HG02973 (cell line): ENCODE measurements around the gene DPP6.

Experiments used
- ATAC-seq: cut with Tn5 transposase; IDR thresholded peaks from one replicate; pipeline ENCODE4 v1.9.1; 2021; ENCODE audit warnings: moderate library complexity; ENCODE audit not compliant: unreplicated experiment

Gene DPP6

GRCh38 chr7:154746571-154747360 is 694.6 kb downstream of the DPP6 start:
- no peak for ATAC-seq

- no peak for ATAC-seq
Observed at GRCh38 chr7:154748089-154748786, 696.0 kb downstream of the DPP6 start.

DNA sequence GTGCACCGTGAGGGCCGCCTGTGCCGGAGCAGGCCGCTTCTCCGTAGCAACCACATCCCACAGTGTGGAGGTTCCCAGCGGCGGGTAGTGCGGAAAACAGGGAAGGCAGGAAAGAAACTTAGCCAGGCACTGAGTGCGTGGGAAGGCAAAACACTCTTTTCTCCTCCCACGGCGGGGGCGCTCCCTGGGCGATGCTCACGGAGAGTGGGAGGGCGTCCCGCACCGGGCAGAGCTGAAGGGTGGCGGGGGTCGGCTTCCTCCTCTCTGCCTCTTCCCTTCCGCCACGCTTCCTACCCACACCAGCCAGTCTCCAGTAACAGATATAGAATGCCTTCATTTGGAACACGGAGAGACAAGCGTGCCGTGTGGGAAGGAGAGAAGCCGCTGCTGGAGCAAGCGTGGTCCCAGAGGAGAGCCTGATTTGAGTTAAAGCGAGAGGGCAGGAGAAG is 698.2 kb downstream of the DPP6 start:
- no peak for ATAC-seq

- ATAC-seq, result no peak
Observed at GRCh38 chr7:154753226-154753625, 701.0 kb downstream of the DPP6 start.

DNA sequence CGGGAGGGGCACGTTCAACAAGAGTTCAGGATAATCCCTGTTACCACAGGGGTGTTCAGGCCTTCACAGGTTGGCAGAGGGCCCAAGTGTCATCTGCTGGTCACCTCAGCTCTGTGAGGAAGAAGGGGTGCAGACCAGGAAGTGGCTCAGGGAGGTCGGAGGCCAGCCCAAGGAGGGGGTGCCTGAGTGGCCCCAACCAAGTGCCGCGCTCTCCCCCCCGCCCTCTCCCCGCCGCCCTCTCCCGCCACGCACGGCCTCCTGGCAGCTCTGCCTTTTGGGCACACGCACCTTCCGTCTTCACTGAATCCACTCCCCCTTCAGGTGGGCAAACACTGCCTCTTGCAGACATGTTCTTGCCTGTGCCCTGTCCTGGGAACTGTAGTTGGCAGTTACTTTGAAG is 705.6 kb downstream of the DPP6 start:
- ATAC-seq, result no peak

- ATAC-seq, result no peak
Observed at GRCh38 chr7:154759989-154760388, 707.8 kb downstream of the DPP6 start.

GRCh38 chr7:154765118-154765517 is 712.9 kb downstream of the DPP6 start:
- no peak for ATAC-seq

DNA sequence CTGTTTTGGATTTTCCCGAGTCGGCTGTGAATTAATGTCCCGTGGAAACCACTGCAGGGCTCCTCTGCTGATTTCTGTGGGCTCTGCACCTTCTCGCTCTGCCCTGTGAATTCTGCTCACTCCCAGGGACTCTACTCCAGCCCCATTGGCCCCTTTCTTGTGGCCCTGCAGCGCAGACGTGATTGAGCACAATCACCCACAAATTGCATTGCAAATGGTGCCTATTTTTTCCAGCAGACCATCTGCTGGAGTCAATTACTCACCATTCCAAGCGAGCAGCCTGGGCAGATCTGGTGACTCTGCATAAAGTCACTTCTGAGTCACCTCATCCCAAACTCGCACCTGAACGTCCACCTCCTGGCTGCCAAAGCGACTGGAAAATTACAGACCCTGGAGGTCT is 714.9 kb downstream of the DPP6 start:
- no peak for ATAC-seq

DNA sequence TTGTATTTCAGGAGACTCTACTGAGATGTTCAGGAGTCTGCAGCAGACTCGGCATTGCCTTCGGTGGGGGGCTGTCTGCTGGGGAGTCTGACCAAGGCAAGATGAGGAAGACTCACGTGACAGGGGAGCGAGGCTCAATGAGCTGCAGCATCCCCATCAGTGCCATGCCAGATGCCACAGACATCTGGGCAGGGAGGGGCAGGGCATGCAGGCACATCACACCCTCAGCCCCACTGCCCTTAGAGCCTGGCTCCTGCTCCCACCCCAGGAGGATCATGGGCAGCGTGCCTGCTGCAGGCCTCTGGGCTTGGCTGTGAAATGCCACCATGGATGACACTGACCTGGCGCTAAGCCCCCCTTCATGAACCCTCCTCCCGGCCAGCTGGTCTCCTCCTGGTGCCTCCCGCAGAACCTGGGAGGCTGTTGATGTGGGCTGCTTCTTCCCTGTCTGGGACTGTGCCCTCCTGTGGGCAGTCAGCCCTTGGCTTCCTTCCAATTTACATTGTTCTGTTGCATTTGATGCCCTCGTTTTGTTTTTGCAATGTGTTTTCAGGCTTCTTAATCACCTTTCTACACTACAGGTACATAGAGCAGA is 715.7 kb downstream of the DPP6 start:
- ATAC-seq, result no peak

GRCh38 chr7:154769001-154769400 is 716.8 kb downstream of the DPP6 start:
- ATAC-seq, result no peak

DNA sequence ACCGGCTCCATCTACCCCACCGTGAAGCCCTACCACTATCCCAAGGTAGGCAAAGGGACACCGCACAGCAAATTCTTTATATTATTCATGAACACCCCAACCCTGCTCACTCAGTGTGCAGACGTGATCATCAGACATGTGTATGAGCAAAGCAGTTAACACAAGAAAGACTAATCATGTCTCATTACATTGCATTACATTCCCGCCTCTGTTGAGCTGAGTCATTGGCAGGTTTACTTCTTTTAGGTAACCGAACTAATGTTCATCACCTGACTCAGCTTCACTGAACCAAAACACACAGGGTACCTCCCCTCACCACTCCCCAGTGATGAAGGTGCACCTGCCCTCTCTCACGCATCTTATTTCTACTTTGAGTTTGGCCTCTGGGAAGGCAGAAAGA is 717.3 kb downstream of the DPP6 start:
- no peak for ATAC-seq

GRCh38 chr7:154770361-154770760 is 718.2 kb downstream of the DPP6 start:
- no peak for ATAC-seq

DNA sequence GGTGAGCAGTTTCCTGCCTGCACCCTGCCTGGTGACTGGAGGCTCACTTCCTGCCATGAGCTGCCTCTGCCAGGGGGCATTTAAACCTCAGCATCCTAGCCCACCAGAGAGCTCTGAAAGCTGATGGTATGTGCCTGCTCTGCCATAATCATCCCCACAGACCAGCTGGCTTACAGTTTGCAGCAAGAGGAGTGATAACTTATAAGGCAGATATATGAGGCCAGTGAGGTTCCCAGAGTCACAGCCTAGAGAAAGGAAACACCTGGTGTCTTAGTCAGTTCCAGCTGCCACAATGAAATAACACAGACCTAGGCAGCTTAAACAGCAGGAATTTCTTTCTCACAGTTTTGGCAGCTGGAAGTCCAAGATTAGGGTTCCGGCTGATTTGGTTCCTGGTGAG is 718.8 kb downstream of the DPP6 start:
- no peak for ATAC-seq

- ATAC-seq, result no peak
Observed at GRCh38 chr7:154774303-154774969, 722.2 kb downstream of the DPP6 start.

GRCh38 chr7:154775681-154776080 is 723.5 kb downstream of the DPP6 start:
- no peak for ATAC-seq

- no peak for ATAC-seq
Observed at GRCh38 chr7:154776350-154776749, 724.2 kb downstream of the DPP6 start.

GRCh38 chr7:154777023-154777422 is 724.8 kb downstream of the DPP6 start:
- no peak for ATAC-seq

- no peak for ATAC-seq
Observed at GRCh38 chr7:154777489-154777888, 725.3 kb downstream of the DPP6 start.

DNA sequence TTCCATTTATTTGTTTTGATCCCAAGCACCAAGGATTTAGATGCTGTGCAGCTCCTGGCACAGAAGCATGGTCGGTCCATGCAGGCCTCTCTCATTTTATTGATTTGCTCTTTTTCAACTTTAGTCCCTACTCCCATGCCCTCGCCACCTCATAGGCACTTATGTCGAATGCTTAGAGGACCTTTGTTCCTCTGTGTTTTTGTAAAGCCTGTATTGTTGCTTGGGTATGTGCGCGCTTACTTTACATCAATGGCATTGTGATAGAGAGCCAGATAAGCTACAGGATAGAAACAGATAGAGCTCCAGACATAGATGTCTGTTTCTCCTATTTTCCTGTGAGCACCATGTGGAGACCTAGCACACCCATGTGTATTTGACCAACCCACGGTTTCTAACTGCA is 725.7 kb downstream of the DPP6 start:
- no peak for ATAC-seq

DNA sequence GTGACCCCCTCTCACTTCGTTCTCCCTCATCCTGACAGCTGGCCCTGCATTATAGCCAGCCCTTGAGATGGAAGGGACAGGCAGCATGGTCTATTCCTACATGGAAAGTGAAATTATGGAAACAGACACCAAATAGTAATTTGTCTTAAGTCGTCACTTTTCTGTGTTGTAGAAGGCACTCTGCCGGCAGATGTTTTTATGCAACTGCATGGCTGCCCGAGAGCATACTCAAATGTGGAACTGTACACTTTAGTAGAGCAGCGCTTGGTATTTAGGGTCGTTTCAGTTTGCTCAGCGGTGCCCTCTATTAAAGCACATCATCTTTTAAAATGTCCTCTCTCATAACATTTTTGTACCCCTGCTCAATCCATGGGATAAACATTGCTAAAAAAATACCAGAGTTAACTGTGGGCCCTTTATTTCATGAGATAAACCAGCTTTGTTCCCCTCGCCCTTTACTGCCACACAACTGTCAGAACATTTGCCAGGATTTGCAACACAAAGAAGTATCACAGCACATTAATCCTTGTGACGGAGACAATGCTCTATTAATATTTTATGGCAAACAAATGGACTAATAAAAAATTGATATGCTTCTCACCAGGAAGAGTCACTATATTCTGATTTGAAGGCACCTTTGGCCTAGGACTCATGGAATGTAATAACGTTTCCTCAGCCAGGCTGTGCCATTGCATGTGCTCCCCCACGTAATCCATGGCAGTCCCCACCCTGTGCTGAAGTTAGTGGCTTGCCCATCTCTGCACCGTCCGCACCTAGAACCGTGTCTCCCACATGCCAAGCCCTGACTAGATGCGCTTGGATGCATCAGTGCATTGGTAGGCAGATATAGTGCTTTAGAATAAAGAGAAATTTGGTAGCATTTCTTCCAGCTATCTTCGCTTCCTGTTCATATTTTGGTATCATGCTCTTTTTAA is 729.4 kb downstream of the DPP6 start:
- ATAC-seq, result no peak
